Measurements from ENCODE around the gene PIGU. TPM values are rescaled to one million over a fixed set of nuclear protein-coding genes. Genes with fewer than 3 reads are reported as not detected.

Gene PIGU
- total RNA-seq, 1 donor from 2014 or later = 41.5 TPM

- DNase-seq (ENCODE audit: low spot score in 2 of 2) = no peak
- intact Hi-C loops (cut with DNase I) = no loop called here
- H3K4me1 ChIP-seq = no peaks in the 10 kb centered on the region
- TF ChIP-seq, protein P1, sequence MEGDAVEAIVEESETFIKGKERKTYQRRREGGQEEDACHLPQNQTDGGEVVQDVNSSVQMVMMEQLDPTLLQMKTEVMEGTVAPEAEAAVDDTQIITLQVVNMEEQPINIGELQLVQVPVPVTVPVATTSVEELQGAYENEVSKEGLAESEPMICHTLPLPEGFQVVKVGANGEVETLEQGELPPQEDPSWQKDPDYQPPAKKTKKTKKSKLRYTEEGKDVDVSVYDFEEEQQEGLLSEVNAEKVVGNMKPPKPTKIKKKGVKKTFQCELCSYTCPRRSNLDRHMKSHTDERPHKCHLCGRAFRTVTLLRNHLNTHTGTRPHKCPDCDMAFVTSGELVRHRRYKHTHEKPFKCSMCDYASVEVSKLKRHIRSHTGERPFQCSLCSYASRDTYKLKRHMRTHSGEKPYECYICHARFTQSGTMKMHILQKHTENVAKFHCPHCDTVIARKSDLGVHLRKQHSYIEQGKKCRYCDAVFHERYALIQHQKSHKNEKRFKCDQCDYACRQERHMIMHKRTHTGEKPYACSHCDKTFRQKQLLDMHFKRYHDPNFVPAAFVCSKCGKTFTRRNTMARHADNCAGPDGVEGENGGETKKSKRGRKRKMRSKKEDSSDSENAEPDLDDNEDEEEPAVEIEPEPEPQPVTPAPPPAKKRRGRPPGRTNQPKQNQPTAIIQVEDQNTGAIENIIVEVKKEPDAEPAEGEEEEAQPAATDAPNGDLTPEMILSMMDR (IDR thresholded peaks at IDR 0.05) = no peak
- no peaks in the 10 kb centered on the region for H3K9me3 ChIP-seq
- H3K36me3 ChIP-seq = peaks cover 4 to 12% of the 10 kb centered on the region in 2 donors
- no peak overlapping the region for H3K4me3 ChIP-seq
- H3K27me3 ChIP-seq = no peaks in the 10 kb centered on the region
- no peak overlapping the region for H3K27ac ChIP-seq
These were observed 49.4 kb downstream of the PIGU start for GRCh38 chr20:34627458-34627857.

DNA sequence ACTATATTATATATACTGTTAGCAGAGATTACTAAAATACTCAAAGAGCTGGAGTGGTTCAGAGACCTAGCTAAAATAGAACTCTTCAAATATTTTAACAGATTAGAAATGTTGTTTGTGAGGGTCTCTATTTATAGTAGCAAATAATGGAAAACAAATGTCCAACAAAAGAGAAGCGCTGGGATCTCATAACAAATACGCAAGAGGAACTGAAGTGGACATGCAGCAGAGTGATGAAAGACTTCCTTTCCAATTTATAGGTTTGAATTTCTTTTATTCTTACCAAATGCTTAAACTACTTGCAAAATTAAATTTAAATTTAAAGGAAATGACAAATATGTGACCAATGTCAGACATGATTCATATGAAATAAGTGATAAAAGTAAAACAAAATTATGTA is 49.9 kb downstream of the PIGU start:
- Histone ChIP-seq H3K27me3 (no peaks in the 10 kb centered on the region), H3K4me1 (no peaks in the 10 kb centered on the region), H3K36me3 (peaks cover 4 to 12% of the 10 kb centered on the region in 2 donors), H3K4me3 (no peak overlapping the region), H3K27ac (no peak overlapping the region), H3K9me3 (no peaks in the 10 kb centered on the region)
- intact Hi-C loops (cut with DNase I) = no loop called here
- TF ChIP-seq, protein P1 (IDR thresholded peaks at IDR 0.05) = no peak
- DNase-seq (ENCODE audit: low spot score in 2 of 2) = no peak

- no peaks in the 10 kb centered on the region for H3K4me1 ChIP-seq
- no peak overlapping the region for H3K4me3 ChIP-seq
- intact Hi-C loops (cut with DNase I) = no loop called here
- DNase-seq (ENCODE audit: low spot score in 2 of 2) = no peak
- no peaks in the 10 kb centered on the region for H3K27me3 ChIP-seq
- no peaks in the 10 kb centered on the region for H3K9me3 ChIP-seq
- peaks cover 7 to 12% of the 10 kb centered on the region in 2 donors for H3K36me3 ChIP-seq
- TF ChIP-seq, protein P1 (IDR thresholded peaks at IDR 0.05) = no peak
- no peak overlapping the region for H3K27ac ChIP-seq
These were observed 52.3 kb downstream of the PIGU start for GRCh38 chr20:34624629-34625028.

GRCh38 chr20:34622821-34623451 is 54.0 kb downstream of the PIGU start:
- Histone ChIP-seq H3K27ac (no peak overlapping the region), H3K9me3 (no peaks in the 10 kb centered on the region), H3K36me3 (peaks cover 3 to 12% of the 10 kb centered on the region in 2 donors), H3K4me3 (no peak overlapping the region), H3K27me3 (no peaks in the 10 kb centered on the region), H3K4me1 (no peaks in the 10 kb centered on the region)
- no peak for DNase-seq (ENCODE audit: low spot score in 2 of 2)
- TF ChIP-seq, protein P1 (IDR thresholded peaks at IDR 0.05) = no peak
- intact Hi-C loops (cut with DNase I) = no loop called here

DNA sequence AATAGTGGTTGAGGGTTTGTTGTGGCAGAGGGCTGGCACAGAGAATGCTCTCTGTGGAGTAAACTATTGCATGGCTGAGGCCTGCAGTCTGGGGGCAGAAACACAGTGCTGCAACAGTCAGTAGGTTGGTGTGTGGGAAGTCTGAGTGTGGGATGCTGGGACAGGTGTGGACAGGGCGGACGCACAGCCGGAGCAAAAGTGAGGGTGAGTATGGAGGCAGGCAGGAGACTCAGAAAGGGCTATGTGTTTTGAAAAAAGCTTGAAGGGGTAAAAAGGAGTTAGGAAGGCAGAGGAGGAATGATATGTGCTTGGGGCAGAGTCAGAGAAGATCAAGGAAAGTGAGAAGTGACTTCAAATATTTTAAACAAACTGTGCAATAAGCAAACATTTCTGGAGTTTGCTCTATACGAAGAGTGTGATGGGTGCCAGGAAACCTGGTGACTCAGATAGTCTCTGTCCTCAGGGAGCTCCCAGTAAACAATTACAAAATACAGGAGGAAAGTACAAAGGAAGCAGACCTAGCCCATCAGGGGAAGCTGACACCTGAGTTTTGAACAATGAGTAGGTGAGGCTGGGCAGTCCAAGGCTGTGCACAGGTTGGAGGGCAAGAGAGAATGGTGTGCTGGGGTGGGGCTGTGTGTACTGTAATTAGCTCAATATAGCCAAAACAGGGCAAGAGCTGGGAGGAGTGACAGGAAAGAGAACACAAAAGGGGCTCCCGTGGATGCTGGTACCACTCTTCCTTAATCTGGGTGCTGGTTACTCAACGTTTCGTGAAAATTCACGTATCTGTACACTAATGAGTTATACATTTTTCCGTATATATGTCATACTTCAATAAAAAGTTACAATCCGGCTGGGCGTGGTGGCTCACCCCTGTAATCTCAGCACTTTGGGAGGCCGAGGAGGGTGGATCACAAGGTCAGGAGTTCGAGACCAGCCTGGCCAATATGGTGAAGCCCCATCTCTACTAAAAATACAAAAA is 55.2 kb downstream of the PIGU start:
- no peaks in the 10 kb centered on the region for H3K4me1 ChIP-seq
- H3K36me3 ChIP-seq = peaks cover 3 to 12% of the 10 kb centered on the region in 2 donors
- DNase-seq (ENCODE audit: low spot score in 2 of 2) = no peak
- intact Hi-C loops (cut with DNase I) = no loop called here
- H3K4me3 ChIP-seq = no peak overlapping the region
- TF ChIP-seq, protein P1 (IDR thresholded peaks at IDR 0.05) = no peak
- no peaks in the 10 kb centered on the region for H3K27me3 ChIP-seq
- no peak overlapping the region for H3K27ac ChIP-seq
- no peaks in the 10 kb centered on the region for H3K9me3 ChIP-seq
